ENCODE results near the gene FBN3.

FBN3 gene

DNA sequence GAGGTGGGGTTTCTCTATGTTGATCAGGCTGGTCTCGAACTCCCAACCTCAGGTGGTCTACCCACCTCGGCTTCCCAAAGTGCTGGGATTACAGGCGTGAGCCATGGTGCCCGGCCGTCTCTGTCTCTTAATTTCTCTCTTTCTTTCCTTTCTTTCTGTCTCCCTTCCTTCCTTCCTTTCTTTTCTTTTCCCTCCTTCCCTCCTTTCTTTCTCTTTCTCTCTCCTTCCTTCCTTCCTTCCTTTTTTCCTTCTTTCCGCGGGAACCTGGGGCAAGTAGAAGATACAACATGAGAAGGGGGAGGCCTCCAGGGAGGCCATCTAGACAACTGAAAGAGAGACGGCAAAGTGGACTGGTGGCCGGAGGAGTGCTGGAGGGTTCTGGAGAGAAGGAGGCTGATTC is 128.7 kb downstream of the FBN3 start:
- DNase-seq (ENCODE audit: low read depth in 2 of 2): no peak

DNA sequence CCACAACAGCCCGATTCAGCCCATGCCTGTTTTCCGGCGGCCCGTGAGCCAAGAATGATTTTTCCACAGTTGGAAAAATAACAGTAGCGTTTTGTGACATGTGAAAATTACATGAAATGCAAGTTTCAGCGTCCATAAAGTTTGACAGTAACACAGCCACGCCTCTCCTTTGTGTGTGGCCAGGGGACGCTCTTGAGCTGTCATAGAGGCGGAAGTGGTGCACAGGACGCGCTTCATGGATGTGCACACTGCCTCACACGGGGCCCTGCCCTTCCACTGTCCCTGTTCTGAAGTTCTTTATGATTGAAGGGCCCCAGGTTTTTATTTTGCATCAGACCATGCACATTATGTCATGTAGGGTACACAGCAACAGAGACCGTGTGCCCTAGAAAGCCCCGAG is 131.6 kb downstream of the FBN3 start:
- no peak for DNase-seq (ENCODE audit: low read depth in 2 of 2)
